Inferior parietal cortex (tissue), 1 donor: ENCODE measurements around the gene DPYD.
A peak's percentile ranks its signal among the peaks of the same experiment; 100 is the strongest.

Experiments
- DNase-seq: peaks from one replicate; pipeline ENCODE4 v3.0.0-alpha.2; 2016; ENCODE audit errors: extremely low spot score

DPYD gene

DNA sequence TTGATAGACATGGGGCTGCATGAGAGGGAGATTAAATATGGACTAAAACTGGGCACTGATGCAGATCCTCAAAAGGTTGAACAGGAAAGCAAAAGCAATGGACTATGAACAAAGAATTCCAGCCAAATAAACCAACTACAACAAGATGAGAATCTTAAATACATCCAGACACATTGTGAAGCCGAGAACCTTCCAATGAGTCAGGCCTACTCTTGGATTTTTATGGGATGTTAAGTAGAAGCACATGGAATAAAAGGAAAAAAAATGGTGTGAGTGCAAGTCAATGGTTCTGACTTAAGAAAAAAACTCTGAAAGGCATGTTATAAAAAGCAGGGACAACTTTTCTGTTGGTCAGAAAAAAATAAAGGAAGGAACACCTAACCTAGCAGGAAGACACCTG, 227.2 kb downstream of the DPYD start:
- no peak for DNase-seq

- no peak for DNase-seq
Observed at GRCh38 chr1:97691325-97691724, 229.5 kb downstream of the DPYD start.

- no peak for DNase-seq
Observed at GRCh38 chr1:97685360-97685759, 235.5 kb downstream of the DPYD start.

GRCh38 chr1:97680894-97681293, 239.9 kb downstream of the DPYD start:
- no peak for DNase-seq

- DNase-seq = no peak
Observed at GRCh38 chr1:97680470-97680869, 240.4 kb downstream of the DPYD start.

GRCh38 chr1:97677702-97678101, 243.1 kb downstream of the DPYD start:
- no peak for DNase-seq

DNA sequence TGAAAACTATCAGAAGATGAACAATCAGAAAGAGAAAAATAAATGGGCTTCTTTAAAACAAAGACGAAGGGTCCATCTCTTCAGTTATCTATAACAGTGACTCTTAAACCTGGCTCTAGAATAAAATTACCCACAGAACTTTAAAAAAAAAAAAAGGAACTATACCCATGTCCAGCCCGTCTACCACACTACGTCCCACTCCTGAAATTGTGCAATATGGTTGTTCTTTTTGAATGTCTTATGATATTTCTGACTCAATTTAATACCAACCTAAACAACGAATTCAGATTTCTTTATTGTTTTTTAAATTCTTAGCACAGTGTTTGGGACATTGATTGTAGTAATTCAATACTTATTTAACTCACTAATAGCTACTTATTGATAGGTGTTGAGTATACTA, 246.3 kb downstream of the DPYD start:
- no peak for DNase-seq

GRCh38 chr1:97668945-97669344, 251.9 kb downstream of the DPYD start:
- no peak for DNase-seq

- no peak for DNase-seq
Observed at GRCh38 chr1:97660431-97661105, 260.3 kb downstream of the DPYD start.

- no peak for DNase-seq
Observed at GRCh38 chr1:97654876-97655585, 265.8 kb downstream of the DPYD start.

DNA sequence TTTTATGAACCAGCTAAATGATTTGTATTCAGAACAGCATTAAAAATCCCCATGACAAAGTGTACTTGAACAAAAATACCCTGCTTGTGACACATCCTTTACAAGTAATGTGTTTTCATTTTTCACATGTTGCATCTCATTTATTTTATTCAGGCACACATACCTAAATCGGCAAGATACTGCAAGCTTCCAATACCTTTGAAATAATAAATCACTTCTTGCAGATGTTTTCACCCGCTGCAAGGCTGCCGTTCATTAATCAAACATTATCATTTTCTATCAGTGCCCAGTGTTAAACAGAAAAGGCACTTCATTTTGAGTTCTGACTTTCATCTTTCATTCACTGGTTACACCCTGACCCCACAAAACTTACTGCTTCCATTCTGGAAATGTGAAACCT, 269.6 kb downstream of the DPYD start:
- peak; percentile 18 for DNase-seq

DNA sequence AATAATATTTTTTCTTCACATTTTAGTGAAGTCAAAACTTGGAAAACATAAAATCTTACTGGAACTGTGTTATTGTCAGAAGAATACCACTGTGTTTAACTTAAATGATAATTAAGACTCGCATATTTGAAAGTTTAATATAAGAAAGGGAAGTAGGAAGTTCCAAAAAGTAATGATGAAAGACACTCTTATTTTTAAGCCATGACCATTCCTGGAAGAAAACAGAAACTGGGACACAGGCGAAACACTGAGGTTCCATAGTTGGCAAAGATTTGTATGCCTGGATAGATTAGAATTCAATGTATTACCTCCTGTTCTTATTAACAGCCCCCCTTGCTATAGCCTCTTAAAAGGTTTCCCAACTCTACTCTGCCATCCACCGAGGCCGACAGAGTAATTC, 271.2 kb downstream of the DPYD start:
- no peak for DNase-seq

DNA sequence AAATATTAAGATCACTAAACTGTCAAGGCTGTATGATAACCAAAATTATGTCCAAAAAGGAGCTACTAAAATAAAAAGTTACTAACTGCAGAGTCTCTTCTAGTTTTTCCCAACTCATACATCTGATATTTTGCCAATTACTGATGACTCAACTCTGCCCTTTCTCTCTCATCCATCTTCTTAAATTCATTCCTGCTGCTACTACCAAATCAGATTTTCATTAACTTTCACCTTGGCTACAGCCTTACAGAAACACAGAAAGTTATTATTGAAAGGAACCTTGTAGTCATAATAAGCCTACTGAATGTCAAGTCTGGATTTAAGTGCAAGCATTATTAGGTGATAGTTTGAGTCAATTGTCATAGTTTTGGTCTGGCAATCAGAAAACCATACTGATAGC, 273.1 kb downstream of the DPYD start:
- no peak for DNase-seq

DNA sequence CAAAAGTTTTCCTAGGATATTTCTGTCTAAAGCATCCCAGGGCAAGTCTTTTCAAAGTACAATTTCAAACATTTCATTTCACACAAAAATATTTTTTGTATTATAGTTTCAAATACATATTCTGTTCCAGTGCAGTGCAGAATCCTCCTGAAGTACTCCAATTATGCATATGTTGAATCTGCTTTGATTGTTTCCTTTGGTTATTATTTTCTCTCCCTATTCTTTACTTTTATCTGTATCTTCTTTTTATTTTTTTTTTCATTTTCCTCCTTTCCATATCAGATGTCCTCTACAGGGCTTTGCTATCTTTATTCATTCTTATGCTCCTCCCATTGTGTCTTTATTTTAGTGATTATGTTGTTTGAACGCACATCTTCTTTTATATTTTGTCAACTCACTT, 274.8 kb downstream of the DPYD start:
- DNase-seq = no peak

- DNase-seq = no peak
Observed at GRCh38 chr1:97640677-97641076, 280.2 kb downstream of the DPYD start.

GRCh38 chr1:97636941-97637340, 283.9 kb downstream of the DPYD start:
- DNase-seq = no peak

DNA sequence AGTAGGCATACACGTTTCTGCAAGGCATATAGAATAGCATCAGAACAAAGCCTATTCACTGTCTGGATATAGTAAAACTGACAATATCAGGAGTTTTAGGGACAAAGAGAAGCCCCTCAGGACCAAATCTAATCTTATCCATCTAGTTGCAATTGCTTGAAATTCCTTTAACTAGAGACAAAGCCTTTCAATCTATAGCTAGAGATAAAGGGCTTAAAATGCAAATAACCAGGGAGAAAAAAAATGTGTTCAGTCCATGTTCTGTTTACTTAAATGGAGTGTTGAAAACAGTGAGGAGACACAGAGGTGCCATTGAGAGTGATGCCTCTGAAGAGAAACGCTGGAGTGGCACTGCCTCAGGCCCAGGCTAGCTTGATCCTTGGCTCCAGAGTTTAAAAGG, 286.1 kb downstream of the DPYD start:
- DNase-seq = no peak

DNA sequence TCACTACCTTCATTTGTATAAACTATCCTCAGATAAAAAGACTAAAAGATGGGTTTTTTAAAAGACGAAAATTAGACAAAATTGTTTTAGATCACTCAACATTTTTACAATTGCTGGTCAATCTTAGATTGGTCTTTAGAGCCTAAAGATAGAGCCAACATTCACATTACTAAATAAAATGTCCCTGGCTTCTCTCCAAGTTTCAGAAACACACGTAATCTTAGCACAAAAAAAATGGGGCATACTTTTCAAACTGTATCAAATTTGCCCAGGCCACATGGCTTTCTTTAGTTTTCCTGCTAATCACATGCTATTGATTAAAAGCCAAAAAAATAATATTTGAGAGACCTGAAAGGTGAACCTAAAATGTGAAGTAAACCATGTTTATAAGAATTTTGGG, 288.1 kb downstream of the DPYD start:
- DNase-seq = no peak

DNA sequence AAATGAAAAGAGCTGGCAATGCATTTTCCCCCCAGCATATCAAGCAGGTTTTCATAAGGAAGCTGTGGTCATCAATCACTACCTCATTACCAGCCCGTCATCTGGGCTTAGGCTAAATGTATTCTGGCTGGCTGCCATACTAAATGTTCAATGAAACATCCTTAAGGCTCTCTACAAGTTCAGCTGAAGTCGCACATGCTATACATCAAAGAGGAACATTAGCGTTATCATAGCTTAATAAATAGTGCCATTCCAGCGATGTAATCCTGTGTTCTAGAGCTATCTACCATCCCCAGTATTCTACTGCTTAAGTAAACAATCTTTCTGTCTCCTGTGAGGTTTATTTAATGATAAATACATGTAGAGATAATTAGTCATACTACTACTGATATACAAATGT, 288.8 kb downstream of the DPYD start:
- DNase-seq = no peak

DNA sequence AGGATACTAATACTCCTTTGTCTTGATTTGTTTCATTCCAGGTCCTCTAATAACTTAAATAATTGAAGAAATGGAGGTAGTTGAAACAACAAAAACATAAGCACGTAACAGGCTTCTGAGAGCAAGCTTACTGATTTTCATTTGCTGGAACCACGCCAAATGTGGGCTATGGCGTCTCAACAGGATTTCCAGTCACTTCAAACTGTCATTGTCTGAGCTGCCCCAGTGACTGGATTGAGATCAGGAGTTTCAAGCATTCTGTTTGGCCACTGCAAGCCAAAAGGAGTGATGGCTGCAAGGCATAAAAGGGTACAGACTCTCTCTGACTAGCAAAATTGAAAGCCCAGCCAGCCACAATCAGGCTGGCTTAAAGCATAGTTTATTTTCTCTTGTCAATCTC, 289.9 kb downstream of the DPYD start:
- peak; percentile 19 for DNase-seq

DNA sequence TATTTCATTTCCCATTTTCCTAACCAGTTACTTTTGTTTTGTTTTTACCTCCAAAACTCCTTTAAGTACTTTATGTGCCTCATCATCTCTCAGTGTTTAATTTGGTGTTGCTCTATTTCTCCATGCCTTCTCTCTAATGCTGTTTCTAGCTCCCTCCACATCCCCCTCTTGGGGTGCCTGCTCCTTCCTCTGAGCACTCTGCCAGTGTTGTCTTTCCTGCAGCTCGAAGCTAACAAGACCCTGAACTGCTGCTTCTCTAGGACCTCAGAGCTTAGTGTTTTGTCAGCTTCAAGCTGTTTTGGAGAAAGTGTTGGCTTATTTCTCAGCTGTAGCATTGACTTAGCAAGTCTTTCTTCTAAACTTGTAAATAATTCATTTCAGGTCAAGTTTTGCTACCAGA, 290.6 kb downstream of the DPYD start:
- DNase-seq = no peak

GRCh38 chr1:97623220-97623619, 297.6 kb downstream of the DPYD start:
- no peak for DNase-seq

DNA sequence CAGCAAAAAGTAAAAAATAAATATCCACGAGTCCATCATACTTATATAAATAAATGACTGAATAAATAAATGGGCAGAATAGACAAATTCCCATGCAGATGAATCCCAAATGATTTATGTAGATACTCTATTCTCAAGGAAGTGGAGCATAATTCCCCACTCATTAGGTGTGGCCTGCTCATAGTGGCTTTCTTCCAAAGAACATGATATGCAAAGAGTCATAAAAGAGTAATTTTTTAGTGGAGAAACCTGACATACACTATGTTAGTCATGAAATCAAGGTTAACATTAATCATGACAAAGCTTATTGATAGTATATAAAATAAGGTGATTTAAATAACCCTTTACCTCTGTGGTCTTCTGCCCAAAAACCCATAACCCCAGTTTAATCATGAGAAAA, 298.9 kb downstream of the DPYD start:
- no peak for DNase-seq

GRCh38 chr1:97619706-97620105, 301.1 kb downstream of the DPYD start:
- no peak for DNase-seq
